Thoracic aorta (tissue), 2 donors: ENCODE results near the gene FRAT2. TPM values are rescaled to one million over a fixed set of nuclear protein-coding genes. Genes with fewer than 3 reads are reported as not detected.

ENCODE experiments used
- ATAC-seq: fragments of 150-250 bp; one replicate; pipeline ENCODE4 v1.8.0; 2017; ENCODE audit warnings: low read depth; ENCODE audit not compliant: insufficient number of reproducible peaks, low FRiP score
- DNase-seq: peaks from one replicate; pipeline ENCODE4 v3.0.0-alpha.2; 2020; ENCODE audit warnings: low spot score
- H3K27ac ChIP-seq, 2 donors: fragments of 200-600 bp; sonication (generic); 1 replicate in 1 of 2; 2 replicates in 1 of 2; pipeline ENCODE4 v1.5.1; 2016; ENCODE audit warnings: mild to moderate bottlenecking in 2 of 2, moderate library complexity in 2 of 2
- H3K27me3 ChIP-seq: fragments of 200-600 bp; sonication (generic); replicated peaks from 2 replicates; pipeline ENCODE4 v1.6.0; 2016; ENCODE audit warnings: mild to moderate bottlenecking; ENCODE audit not compliant: insufficient read depth
- H3K36me3 ChIP-seq: fragments of 200-600 bp; sonication (generic); one replicate; pipeline ENCODE4 v1.5.1; 2016
- H3K4me1 ChIP-seq, 2 donors: fragments of 200-600 bp; sonication (generic); 1 replicate in 1 of 2; 2 replicates in 1 of 2; pipeline versions ENCODE4 v1.5.1 to v1.6.0; 2016; ENCODE audit warnings: low read depth in 2 of 2, mild to moderate bottlenecking in 1 of 2; ENCODE audit not compliant: control insufficient read depth in 1 of 2
- H3K4me3 ChIP-seq: fragments of 200-600 bp; sonication (generic); 2 replicates; pipeline ENCODE4 v1.5.1; 2016; ENCODE audit warnings: mild to moderate bottlenecking
- H3K9me3 ChIP-seq: fragments of 200-600 bp; sonication (generic); 2 replicates; pipeline ENCODE4 v1.5.1; 2016
- total RNA-seq, 2 donors: library from RNA; depleted of rRNA; stranded (reverse); fragments of >200 nt; gene quantifications; one replicate each; pipeline versions ENCODE4 v1.1.0 to v1.2.3, GENCODE V29; 2016
- TF ChIP-seq, protein P1 (sequence below): fragments of 200-600 bp; sonication (generic); IDR thresholded peaks from one replicate; pipeline ENCODE4 v1.5.1; 2019; ENCODE audit warnings: antibody characterized with exemption

Gene FRAT2
- total RNA-seq, 2 donors from 2014 or later: 8.3 to 15.0 TPM

DNA sequence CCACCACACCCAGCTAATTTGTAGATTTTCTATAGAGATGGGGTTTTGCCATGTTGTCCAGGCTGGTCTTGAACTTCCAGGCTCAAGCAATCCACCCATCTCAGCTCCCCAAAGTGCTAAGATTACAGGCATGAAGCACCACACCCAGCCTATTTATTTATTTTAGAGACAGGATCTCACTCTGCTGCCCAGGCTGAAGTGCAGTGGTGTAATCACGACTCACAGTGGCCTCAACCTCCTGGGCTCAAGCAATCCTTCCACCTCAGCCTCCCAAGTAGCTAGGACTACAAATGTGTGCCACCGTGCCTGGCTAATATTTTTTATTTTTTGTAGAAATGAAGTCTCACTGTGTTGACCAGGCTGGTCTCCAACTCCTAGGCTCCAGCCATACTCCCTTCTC lies 6.9 kb upstream of the FRAT2 start:
- TF ChIP-seq, protein P1, sequence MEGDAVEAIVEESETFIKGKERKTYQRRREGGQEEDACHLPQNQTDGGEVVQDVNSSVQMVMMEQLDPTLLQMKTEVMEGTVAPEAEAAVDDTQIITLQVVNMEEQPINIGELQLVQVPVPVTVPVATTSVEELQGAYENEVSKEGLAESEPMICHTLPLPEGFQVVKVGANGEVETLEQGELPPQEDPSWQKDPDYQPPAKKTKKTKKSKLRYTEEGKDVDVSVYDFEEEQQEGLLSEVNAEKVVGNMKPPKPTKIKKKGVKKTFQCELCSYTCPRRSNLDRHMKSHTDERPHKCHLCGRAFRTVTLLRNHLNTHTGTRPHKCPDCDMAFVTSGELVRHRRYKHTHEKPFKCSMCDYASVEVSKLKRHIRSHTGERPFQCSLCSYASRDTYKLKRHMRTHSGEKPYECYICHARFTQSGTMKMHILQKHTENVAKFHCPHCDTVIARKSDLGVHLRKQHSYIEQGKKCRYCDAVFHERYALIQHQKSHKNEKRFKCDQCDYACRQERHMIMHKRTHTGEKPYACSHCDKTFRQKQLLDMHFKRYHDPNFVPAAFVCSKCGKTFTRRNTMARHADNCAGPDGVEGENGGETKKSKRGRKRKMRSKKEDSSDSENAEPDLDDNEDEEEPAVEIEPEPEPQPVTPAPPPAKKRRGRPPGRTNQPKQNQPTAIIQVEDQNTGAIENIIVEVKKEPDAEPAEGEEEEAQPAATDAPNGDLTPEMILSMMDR: no peak
- ATAC-seq (no peak), DNase-seq (no peak)
- no peaks in the 10 kb centered on the region for H3K9me3 ChIP-seq
- H3K36me3 ChIP-seq: no peaks in the 10 kb centered on the region
- H3K4me3 ChIP-seq: no peak overlapping the region
- H3K27ac ChIP-seq: no peak overlapping the region
- no peaks in the 10 kb centered on the region for H3K27me3 ChIP-seq
- H3K4me1 ChIP-seq: peaks cover 5 to 10% of the 10 kb centered on the region in 2 donors

DNA sequence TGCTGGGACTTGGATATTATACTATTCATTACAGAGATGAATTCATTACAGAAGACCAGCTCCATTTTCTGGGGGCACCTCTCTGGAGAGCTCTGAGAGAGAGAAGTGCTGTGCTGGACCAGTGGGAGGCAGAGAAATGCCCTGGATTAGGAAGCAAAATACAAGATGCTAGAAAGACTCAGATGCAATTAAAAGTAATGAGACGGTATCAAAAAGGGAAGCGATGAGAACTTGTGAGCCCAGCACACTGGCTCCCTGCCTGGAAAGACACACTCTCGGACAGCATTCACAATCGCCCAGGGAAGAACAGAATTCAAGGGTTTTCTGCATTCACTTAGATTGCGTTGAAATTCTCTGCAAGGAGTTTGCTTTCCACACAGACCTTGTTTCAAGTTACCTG lies 3.5 kb upstream of the FRAT2 start:
- DNase-seq (no peak), ATAC-seq (no peak)
- no peak overlapping the region for H3K4me3 ChIP-seq
- TF ChIP-seq, protein P1: no peak
- peaks cover 11 to 17% of the 10 kb centered on the region in 2 donors for H3K4me1 ChIP-seq
- no peaks in the 10 kb centered on the region for H3K9me3 ChIP-seq
- H3K27me3 ChIP-seq: no peaks in the 10 kb centered on the region
- H3K36me3 ChIP-seq: no peaks in the 10 kb centered on the region
- no peak overlapping the region for H3K27ac ChIP-seq

DNA sequence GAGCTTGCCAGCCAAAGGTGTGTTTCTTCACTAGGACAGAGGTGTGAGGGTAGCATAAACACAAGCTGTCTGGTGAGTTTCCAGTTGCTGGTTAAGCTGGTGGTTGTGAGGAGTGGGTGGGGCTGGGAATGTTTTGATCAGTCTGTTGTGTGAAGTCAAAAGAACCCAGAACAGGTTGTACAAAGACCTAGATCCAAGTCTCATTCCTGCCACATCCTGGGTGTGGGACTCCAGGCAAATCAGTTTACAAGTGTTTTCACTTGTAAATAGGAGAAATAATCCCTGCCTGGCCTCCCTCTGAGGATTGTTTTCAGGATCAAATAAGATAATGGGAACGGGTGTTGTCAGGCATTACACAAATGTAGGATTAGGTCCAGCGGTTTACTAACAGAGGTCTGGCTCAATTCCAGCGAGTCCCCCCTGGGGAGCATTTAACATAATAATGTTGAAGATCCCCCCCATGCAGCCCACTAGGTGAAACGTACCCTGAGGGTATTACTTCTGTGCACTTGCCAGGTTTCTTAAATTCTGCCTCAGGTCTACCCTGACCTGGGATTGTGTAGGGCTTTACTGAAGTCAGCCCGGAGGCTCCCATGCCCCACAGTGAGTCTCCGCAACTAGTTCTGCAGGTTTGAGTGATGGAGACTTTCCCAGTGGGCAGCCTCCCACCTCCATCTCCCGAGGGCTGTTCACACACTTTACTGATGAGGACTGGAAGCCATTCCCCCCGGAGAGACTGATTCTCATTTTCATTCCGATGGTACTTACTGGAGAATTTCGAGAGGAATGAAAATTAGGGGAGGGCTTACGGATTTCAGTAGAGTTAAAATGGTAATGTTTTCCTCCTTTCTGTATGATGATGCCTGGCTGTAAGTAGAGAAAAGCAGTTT lies 2.7 kb upstream of the FRAT2 start:
- Histone ChIP-seq H3K27me3 (no peaks in the 10 kb centered on the region), H3K4me3 (peak overlapping the region; percentile 8), H3K36me3 (no peaks in the 10 kb centered on the region), H3K4me1 (peaks cover 20 to 26% of the 10 kb centered on the region in 2 donors), H3K9me3 (no peaks in the 10 kb centered on the region), H3K27ac (peak overlapping the region in 1 of 2 donors; percentile 4)
- TF ChIP-seq, protein P1: no peak
- DNase-seq: no peak
- ATAC-seq: no peak

- Histone ChIP-seq H3K27ac (no peak overlapping the region), H3K27me3 (no peaks in the 10 kb centered on the region), H3K4me3 (no peak overlapping the region), H3K4me1 (peaks cover 27 to 33% of the 10 kb centered on the region in 2 donors), H3K36me3 (no peaks in the 10 kb centered on the region), H3K9me3 (no peaks in the 10 kb centered on the region)
- TF ChIP-seq, protein P1: no peak
- ATAC-seq (no peak), DNase-seq (no peak)
These were observed 1.9 kb upstream of the FRAT2 start for GRCh38 chr10:97336446-97336845.

DNA sequence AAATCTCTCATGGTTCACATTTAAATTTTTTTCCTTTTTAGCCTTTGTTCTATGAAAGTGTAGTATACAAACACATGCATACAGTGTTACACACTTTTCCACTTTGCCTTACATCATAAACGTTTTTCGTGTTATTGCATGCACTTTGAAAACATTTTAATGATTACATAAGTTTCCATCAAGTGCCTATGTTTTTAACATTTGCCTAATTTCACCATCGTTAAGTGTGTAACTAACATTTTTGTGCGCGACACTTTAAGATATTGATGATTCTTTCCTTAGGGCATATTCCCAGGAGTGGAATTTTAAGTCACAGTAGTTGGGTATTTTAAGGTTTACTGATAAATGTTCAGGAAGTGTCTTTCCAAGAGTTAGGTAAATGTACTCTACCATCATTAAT lies 1.5 kb upstream of the FRAT2 start:
- Histone ChIP-seq H3K9me3 (no peaks in the 10 kb centered on the region), H3K4me1 (peaks cover 30 to 38% of the 10 kb centered on the region in 2 donors), H3K27me3 (no peaks in the 10 kb centered on the region), H3K36me3 (no peaks in the 10 kb centered on the region), H3K4me3 (peak overlapping the region; percentile 85), H3K27ac (no peak overlapping the region)
- TF ChIP-seq, protein P1: no peak
- ATAC-seq: no peak
- DNase-seq: no peak
